ENCODE measurements around the gene PTBP3. TPM values are rescaled to one million over a fixed set of nuclear protein-coding genes. Genes with fewer than 3 reads are reported as not detected.
A peak's percentile ranks its signal among the peaks of the same experiment; 100 is the strongest.

The PTBP3 gene
- total and polyA plus RNA-seq, 9 donors = 9.4 to 40.2 (median 32.2) TPM

GRCh38 chr9:112174222-112174964, 159.0 kb downstream of the PTBP3 start:
- TF ChIP-seq EP300 (IDR thresholded peaks at IDR 0.05) = no peak
- no peak for TF ChIP-seq CTCF (IDR thresholded peaks at IDR 0.05)
- no peak for TF ChIP-seq POLR2A (IDR thresholded peaks at IDR 0.05)
- Histone ChIP-seq H3K27ac (no peak overlapping the region), H3K36me3 (no peaks in the 10 kb centered on the region), H3K4me1 (ENCODE audit: insufficient read depth) (no peaks in the 10 kb centered on the region), H3K9me3 (no peaks in the 10 kb centered on the region), H3K27me3 (no peaks in the 10 kb centered on the region), H3K4me3 (peak overlapping the region; percentile 59)
- peak in 1 of 5 donors; percentile 39 for DNase-seq
- intact Hi-C loops (cut with DNase I) = no loop called here
- WGBS, 3 donors = 4 to 5% (median 4%) methylated on average over 35 to 42 of the region's 42 CpGs

GRCh38 chr9:112173489-112174221, 159.8 kb downstream of the PTBP3 start:
- WGBS, 3 donors = 93 to 96% (median 95%) methylated on average over 18 of the region's 18 CpGs
- no peak for DNase-seq

GRCh38 chr9:112170968-112171367, 162.5 kb downstream of the PTBP3 start:
- H3K4me3 ChIP-seq = no peak overlapping the region
- H3K9me3 ChIP-seq = no peaks in the 10 kb centered on the region
- 94 to 98% (median 95%) methylated on average over 5 of the region's 5 CpGs for WGBS, 3 donors
- H3K36me3 ChIP-seq = no peaks in the 10 kb centered on the region
- DNase-seq = no peak
- TF ChIP-seq POLR2A (IDR thresholded peaks at IDR 0.05) (no peak), CTCF (IDR thresholded peaks at IDR 0.05) (no peak), EP300 (IDR thresholded peaks at IDR 0.05) (no peak)
- H3K4me1 ChIP-seq (ENCODE audit: insufficient read depth) = no peaks in the 10 kb centered on the region
- no peaks in the 10 kb centered on the region for H3K27me3 ChIP-seq
- intact Hi-C loops (cut with DNase I) = no loop called here
- no peak overlapping the region for H3K27ac ChIP-seq

More at GRCh38 chr9:112173489-112174221, 159.8 kb downstream of the PTBP3 start:
- intact Hi-C loops (cut with DNase I) = no loop called here
- H3K9me3 ChIP-seq = no peaks in the 10 kb centered on the region
- H3K4me3 ChIP-seq = no peak overlapping the region
- no peaks in the 10 kb centered on the region for H3K4me1 ChIP-seq (ENCODE audit: insufficient read depth)
- H3K27ac ChIP-seq = no peak overlapping the region
- no peaks in the 10 kb centered on the region for H3K27me3 ChIP-seq
- TF ChIP-seq POLR2A (IDR thresholded peaks at IDR 0.05) (no peak), EP300 (IDR thresholded peaks at IDR 0.05) (no peak), CTCF (IDR thresholded peaks at IDR 0.05) (no peak)
- no peaks in the 10 kb centered on the region for H3K36me3 ChIP-seq

GRCh38 chr9:112170235-112170634, 163.2 kb downstream of the PTBP3 start:
- intact Hi-C loops (cut with DNase I) = no loop called here
- WGBS, 3 donors = 86 to 87% (median 86%) methylated on average over 4 of the region's 4 CpGs

More at GRCh38 chr9:112170235-112170634, 163.2 kb downstream of the PTBP3 start:
- H3K36me3 ChIP-seq = no peaks in the 10 kb centered on the region
- TF ChIP-seq CTCF (IDR thresholded peaks at IDR 0.05) = no peak
- H3K27me3 ChIP-seq = no peaks in the 10 kb centered on the region
- DNase-seq = no peak
- no peaks in the 10 kb centered on the region for H3K9me3 ChIP-seq
- no peaks in the 10 kb centered on the region for H3K4me1 ChIP-seq (ENCODE audit: insufficient read depth)
- H3K4me3 ChIP-seq = no peak overlapping the region
- H3K27ac ChIP-seq = no peak overlapping the region

Data from ovary (tissue), 9 donors.